SU-DHL-6 (cell line): ENCODE results near the gene OSBPL9.

Source experiments
- CTCF ChIP-seq: fragments of 200-600 bp; sonication (generic); IDR thresholded peaks from one replicate; pipeline ENCODE4 v1.5.1; 2017; ENCODE audit warnings: antibody characterized with exemption, mild to moderate bottlenecking, low read length, moderate library complexity; ENCODE audit not compliant: insufficient read depth, poor library complexity, severe bottlenecking
- EZH2phosphoT487 ChIP-seq: fragments of 200-600 bp; sonication (generic), shearing (Covaris generic); conservative IDR thresholded peaks from 2 replicates; pipeline ENCODE4 v1.6.1; 2018; ENCODE audit warnings: mild to moderate bottlenecking, antibody characterized with exemption, low read length, moderate library complexity, mixed read lengths

- no peak for TF ChIP-seq CTCF
- TF ChIP-seq EZH2phosphoT487: no peak
These were observed 201.6 kb downstream of the OSBPL9 start for GRCh38 chr1:51818487-51818886.
